ENCODE data around the gene RHEB.

RHEB gene

GRCh38 chr7:151447312-151447711 lies 72.4 kb downstream of the RHEB start:
- no peak overlapping the region for H3K27ac ChIP-seq
- TF ChIP-seq, protein P1, sequence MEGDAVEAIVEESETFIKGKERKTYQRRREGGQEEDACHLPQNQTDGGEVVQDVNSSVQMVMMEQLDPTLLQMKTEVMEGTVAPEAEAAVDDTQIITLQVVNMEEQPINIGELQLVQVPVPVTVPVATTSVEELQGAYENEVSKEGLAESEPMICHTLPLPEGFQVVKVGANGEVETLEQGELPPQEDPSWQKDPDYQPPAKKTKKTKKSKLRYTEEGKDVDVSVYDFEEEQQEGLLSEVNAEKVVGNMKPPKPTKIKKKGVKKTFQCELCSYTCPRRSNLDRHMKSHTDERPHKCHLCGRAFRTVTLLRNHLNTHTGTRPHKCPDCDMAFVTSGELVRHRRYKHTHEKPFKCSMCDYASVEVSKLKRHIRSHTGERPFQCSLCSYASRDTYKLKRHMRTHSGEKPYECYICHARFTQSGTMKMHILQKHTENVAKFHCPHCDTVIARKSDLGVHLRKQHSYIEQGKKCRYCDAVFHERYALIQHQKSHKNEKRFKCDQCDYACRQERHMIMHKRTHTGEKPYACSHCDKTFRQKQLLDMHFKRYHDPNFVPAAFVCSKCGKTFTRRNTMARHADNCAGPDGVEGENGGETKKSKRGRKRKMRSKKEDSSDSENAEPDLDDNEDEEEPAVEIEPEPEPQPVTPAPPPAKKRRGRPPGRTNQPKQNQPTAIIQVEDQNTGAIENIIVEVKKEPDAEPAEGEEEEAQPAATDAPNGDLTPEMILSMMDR (conservative IDR thresholded peaks at IDR 0.05): no peak

DNA sequence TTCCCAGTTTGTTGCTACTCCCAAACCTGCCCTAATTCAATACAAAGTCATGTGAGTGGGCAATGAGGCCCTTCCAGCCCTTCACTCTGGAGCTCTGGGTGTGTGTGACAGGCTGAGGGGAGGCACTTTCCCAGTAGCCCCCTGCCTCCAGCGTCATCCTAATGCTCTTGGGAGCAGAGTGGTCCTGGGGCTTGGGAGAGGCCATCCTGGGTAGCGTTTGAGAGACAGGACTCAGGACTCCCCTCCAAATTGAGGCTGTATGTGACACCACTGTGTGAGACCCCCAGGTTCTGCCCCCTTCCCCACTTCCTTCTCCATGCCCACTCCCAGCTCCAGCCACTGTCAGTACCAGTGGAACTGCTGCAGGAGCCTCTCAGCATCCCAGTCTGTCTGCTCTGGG lies 73.3 kb downstream of the RHEB start:
- TF ChIP-seq, protein P1 (conservative IDR thresholded peaks at IDR 0.05): no peak
- H3K27ac ChIP-seq: no peak overlapping the region

GRCh38 chr7:151444632-151445031 lies 75.1 kb downstream of the RHEB start:
- TF ChIP-seq, protein P1 (conservative IDR thresholded peaks at IDR 0.05): no peak
- no peak overlapping the region for H3K27ac ChIP-seq

- H3K27ac ChIP-seq: no peak overlapping the region
- TF ChIP-seq, protein P1 (conservative IDR thresholded peaks at IDR 0.05): no peak
Measured at GRCh38 chr7:151442776-151443496, 76.8 kb downstream of the RHEB start.

- H3K27ac ChIP-seq: no peak overlapping the region
Measured at GRCh38 chr7:151440799-151441445, 78.8 kb downstream of the RHEB start.

DNA sequence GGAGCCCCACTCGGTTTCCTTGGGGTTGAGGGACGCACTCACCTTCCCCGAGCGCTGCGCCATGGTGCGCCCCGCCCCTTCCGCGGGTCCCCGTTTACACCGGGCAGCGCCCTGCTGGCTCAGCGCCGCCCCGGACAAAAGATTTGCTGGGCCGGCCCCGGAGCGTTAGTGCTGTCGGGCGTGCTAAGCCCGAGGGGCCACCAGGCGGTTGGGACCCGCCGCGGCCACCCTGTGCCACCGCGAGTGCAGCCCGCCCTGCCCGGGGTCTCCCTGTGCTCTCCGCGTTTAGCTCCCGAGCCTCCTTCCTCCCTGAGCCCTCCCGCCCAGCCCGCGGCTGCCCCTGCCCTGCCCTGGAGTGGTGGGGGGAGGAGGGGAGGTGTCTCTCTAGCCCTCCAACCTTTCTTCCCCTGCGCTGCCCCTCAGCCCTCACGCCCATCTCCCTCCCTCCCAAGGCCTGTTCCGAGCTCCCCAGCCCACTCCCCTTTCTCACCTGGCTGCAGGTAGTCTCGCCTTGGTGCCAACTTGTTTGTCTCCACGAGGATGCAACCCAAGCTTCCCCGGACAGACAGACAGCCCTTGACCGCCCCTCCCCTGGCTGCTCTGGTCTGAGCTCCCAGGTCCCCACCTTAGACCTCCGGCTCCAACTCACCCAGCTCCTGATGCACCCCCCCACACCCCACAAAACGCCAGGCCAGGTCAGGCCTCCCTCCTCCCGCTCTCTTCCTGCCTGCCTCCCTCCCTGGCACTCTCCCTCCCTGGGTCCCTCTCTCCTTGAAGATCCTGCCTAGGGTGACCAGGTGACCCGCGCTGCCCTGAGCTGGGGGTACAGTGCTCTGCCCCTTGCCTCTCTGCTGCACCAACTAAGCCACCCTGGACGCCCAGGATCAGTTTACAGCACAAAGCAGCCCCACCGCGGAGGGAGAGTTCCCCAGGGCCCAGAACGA lies 79.6 kb downstream of the RHEB start, which contains the start of gene CRYGN:
TSS of gene CRYGN (minus strand) at position 287 of the 944 bp plus-strand sequence. CDS start at position 63, 224 bp downstream.
- TF ChIP-seq, protein P1 (conservative IDR thresholded peaks at IDR 0.05): no peak
- H3K27ac ChIP-seq: no peak within 1 kb of the TSS

More at GRCh38 chr7:151440799-151441445, 78.8 kb downstream of the RHEB start:
- TF ChIP-seq, protein P1 (conservative IDR thresholded peaks at IDR 0.05): no peak
